Hepatocyte (in vitro differentiated cells): ENCODE data around the gene ST8SIA6. TPM values are rescaled to one million over a fixed set of nuclear protein-coding genes. Genes with fewer than 3 reads are reported as not detected.
A peak's percentile ranks its signal among the peaks of the same experiment; 100 is the strongest.

Experiments used
- DNase-seq: peaks from one replicate; pipeline ENCODE4 v3.0.0-alpha.2; 2016; ENCODE audit warnings: low spot score
- H2AFZ ChIP-seq: fragments of 200-600 bp; sonication (generic); 2 replicates; pipeline ENCODE4 v1.6.0; 2016; ENCODE audit warnings: antibody characterized with exemption, mild to moderate bottlenecking
- H3K27ac ChIP-seq: fragments of 200-600 bp; sonication (generic); 2 replicates; pipeline ENCODE4 v1.5.1; 2016; ENCODE audit warnings: mild to moderate bottlenecking
- H3K27me3 ChIP-seq: fragments of 200-600 bp; sonication (generic); 2 replicates; pipeline ENCODE4 v1.6.1; 2016
- H3K36me3 ChIP-seq: fragments of 200-600 bp; sonication (generic); replicated peaks from 2 replicates; pipeline ENCODE4 v1.5.1; 2016; ENCODE audit warnings: low read depth; ENCODE audit not compliant: insufficient read depth
- H3K4me1 ChIP-seq: fragments of 200-600 bp; sonication (generic); 2 replicates; pipeline ENCODE4 v1.5.1; 2016; ENCODE audit warnings: mild to moderate bottlenecking, moderate library complexity; ENCODE audit not compliant: insufficient read depth
- H3K4me2 ChIP-seq: fragments of 200-600 bp; sonication (generic); 2 replicates; pipeline ENCODE4 v1.6.0; 2016
- H3K4me3 ChIP-seq: fragments of 200-600 bp; sonication (generic); 2 replicates; pipeline ENCODE4 v1.5.1; 2016; ENCODE audit warnings: mild to moderate bottlenecking
- H3K79me2 ChIP-seq: fragments of 200-600 bp; sonication (generic); 2 replicates; pipeline ENCODE4 v1.6.0; 2017; ENCODE audit warnings: mild to moderate bottlenecking
- H3K9me2 ChIP-seq: fragments of 200-600 bp; sonication (generic); replicated peaks from 2 replicates; pipeline ENCODE4 v1.6.0; 2017; ENCODE audit warnings: mild to moderate bottlenecking; ENCODE audit not compliant: insufficient read depth
- H3K9me3 ChIP-seq: fragments of 200-600 bp; sonication (generic); 2 replicates; pipeline ENCODE4 v1.5.1; 2016; ENCODE audit warnings: low read depth, mild to moderate bottlenecking
- H4K20me1 ChIP-seq: fragments of 200-600 bp; sonication (generic); 2 replicates; pipeline ENCODE4 v1.6.0; 2016; ENCODE audit warnings: mild to moderate bottlenecking; ENCODE audit not compliant: insufficient read depth, poor library complexity, severe bottlenecking
- CTCF ChIP-seq: fragments of 200-600 bp; sonication (generic); IDR thresholded peaks from 2 replicates; pipeline ENCODE4 v1.5.1; 2016; ENCODE audit warnings: antibody characterized with exemption, mild to moderate bottlenecking; ENCODE audit not compliant: poor library complexity
- EZH2 ChIP-seq: fragments of 200-600 bp; sonication (generic); IDR thresholded peaks from 2 replicates; pipeline ENCODE4 v1.6.1; 2016; ENCODE audit warnings: antibody characterized with exemption, mild to moderate bottlenecking, borderline replicate concordance
- EZH2phosphoT487 ChIP-seq: fragments of 200-600 bp; sonication (generic); IDR thresholded peaks from one replicate; pipeline ENCODE4 v1.6.1; 2018; ENCODE audit warnings: antibody characterized with exemption, mild to moderate bottlenecking, low read depth, moderate library complexity; ENCODE audit not compliant: unreplicated experiment, severe bottlenecking
- WGBS: methylation state at CpG from one replicate; pipeline ENCODE4 v1.1.6; 2016; ENCODE audit warnings: low lambda C conversion rate; ENCODE audit errors: missing lambda C conversion rate; 5-methylcytosine and 5-hydroxymethylcytosine counted together
- polyA plus RNA-seq: library from polyadenylated mRNA; unstranded; fragments of >200 nt; fragmentation: Nextera tagmentation; extraction: Ambion mirVana; gene quantifications from 2 replicates; pipeline ENCODE4 v1.2.1, GENCODE V29; 2016
- total RNA-seq: library from RNA; depleted of rRNA; stranded (reverse); fragments of >200 nt; gene quantifications from 2 replicates; pipeline ENCODE4 v1.2.3, GENCODE V29; 2014

Gene ST8SIA6
- total and polyA plus RNA-seq, 2 experiments from 2014 or later: 0.10 TPM; not detected in 1

GRCh38 chr10:17282311-17282710, 172.1 kb downstream of the ST8SIA6 start:
- peaks cover 16% of the 10 kb centered on the region for H3K4me1 ChIP-seq
- no peak overlapping the region for H3K4me2 ChIP-seq
- DNase-seq: no peak
- no peaks in the 10 kb centered on the region for H3K9me3 ChIP-seq
- H3K79me2 ChIP-seq: no peaks in the 10 kb centered on the region
- H3K9me2 ChIP-seq: no peaks in the 10 kb centered on the region
- H3K4me3 ChIP-seq: no peak overlapping the region
- no peak overlapping the region for H2AFZ ChIP-seq
- no peak overlapping the region for H3K27ac ChIP-seq
- no peaks in the 10 kb centered on the region for H3K27me3 ChIP-seq
- H3K36me3 ChIP-seq: no peaks in the 10 kb centered on the region
- H4K20me1 ChIP-seq: no peaks in the 10 kb centered on the region
- WGBS: 90% methylated on average over 3 of the region's 3 CpGs
- no peak for TF ChIP-seq CTCF

GRCh38 chr10:17278607-17279240, 175.7 kb downstream of the ST8SIA6 start:
- no peaks in the 10 kb centered on the region for H3K27me3 ChIP-seq
- H3K4me2 ChIP-seq: no peak overlapping the region
- H3K9me2 ChIP-seq: no peaks in the 10 kb centered on the region
- no peaks in the 10 kb centered on the region for H3K9me3 ChIP-seq
- H3K36me3 ChIP-seq: no peaks in the 10 kb centered on the region
- H3K4me1 ChIP-seq: peaks cover 22% of the 10 kb centered on the region
- H3K4me3 ChIP-seq: no peak overlapping the region
- peak overlapping the region; percentile 87 for H3K27ac ChIP-seq
- WGBS: 41% methylated on average over 4 of the region's 4 CpGs
- no peak for TF ChIP-seq EZH2phosphoT487
- no peak for TF ChIP-seq EZH2
- TF ChIP-seq CTCF: no peak
- no peak overlapping the region for H2AFZ ChIP-seq
- peak; percentile 35 for DNase-seq
- H4K20me1 ChIP-seq: no peaks in the 10 kb centered on the region
- no peaks in the 10 kb centered on the region for H3K79me2 ChIP-seq

GRCh38 chr10:17276756-17277424, 177.5 kb downstream of the ST8SIA6 start:
- WGBS: 21% methylated on average over 9 of the region's 9 CpGs
- H3K4me1 ChIP-seq: peaks cover 25% of the 10 kb centered on the region
- H3K27ac ChIP-seq: peak overlapping the region; percentile 87
- H3K27me3 ChIP-seq: no peaks in the 10 kb centered on the region
- H4K20me1 ChIP-seq: no peaks in the 10 kb centered on the region
- no peaks in the 10 kb centered on the region for H3K9me3 ChIP-seq
- H3K4me3 ChIP-seq: no peak overlapping the region
- H3K9me2 ChIP-seq: no peaks in the 10 kb centered on the region
- H3K36me3 ChIP-seq: no peaks in the 10 kb centered on the region
- H3K79me2 ChIP-seq: no peaks in the 10 kb centered on the region
- H2AFZ ChIP-seq: no peak overlapping the region
- H3K4me2 ChIP-seq: peak overlapping the region; percentile 42
- TF ChIP-seq EZH2phosphoT487 (no peak), EZH2 (no peak), CTCF (no peak)
- DNase-seq: peak; percentile 70
